Stimulated activated CD4-positive, alpha-beta T cell treated with anti-CD3 and anti-CD28 coated beads, Interleukin-1b, Interleukin-23, amount 100 ng/mL, for 24 hours (primary cell): ENCODE measurements around the gene NSD1.
"Not testable (repeated sequence)": the region's sequence is repeated elsewhere in the genome, so short reads cannot be mapped to it uniquely, and the experiment has no call there.

Experiments used
- DNase-seq, 4 experiments: peaks; one replicate each; pipeline ENCODE4 v3.0.0-alpha.2; 2020; ENCODE audit warnings: low read depth in 4 of 4, low spot score in 1 of 4

NSD1 gene

GRCh38 chr5:177339107-177339638 is 205.6 kb downstream of the NSD1 start:
- no peak for DNase-seq

DNA sequence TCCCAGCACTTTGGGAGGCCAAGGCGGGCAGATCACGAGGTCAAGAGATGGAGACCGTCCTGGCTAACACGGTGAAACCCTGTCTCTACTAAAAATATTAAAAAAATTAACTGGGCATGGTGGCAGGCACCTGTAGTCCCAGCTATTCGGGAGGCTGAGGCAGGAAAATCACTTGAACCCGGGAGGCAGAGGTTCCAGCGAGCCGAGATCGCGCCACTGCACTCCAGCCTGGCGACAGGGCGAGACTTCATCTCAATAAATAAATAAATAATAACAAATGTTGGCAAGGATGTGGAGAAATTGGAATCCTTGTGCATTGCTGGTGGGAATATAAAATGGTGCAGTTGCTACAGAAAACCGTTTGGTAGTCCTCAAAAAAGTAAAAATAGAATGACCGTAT is 209.4 kb downstream of the NSD1 start:
- DNase-seq = not testable (repeated sequence)

DNA sequence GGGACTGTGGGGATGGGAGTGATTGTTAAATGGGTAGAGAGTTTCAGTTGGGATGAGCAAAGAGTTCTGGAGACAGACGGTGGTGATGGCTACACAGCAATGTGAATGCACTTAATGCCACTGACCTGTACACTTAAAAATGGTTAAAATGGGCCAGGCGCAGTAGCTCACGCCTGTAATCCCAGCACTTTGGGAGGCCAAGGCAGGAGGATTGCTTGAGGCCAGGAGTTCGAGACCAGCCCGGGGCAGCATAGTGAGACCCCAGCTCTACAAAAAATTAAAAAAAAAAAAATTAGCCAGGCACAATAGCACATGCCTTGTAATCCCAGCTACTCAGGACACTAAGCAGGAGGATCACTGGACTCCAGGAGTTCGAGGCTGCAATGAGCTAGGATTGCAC is 210.2 kb downstream of the NSD1 start:
- no peak for DNase-seq

- DNase-seq = no peak
Measured at GRCh38 chr5:177344891-177345290, 211.3 kb downstream of the NSD1 start.

- no peak for DNase-seq
Measured at GRCh38 chr5:177346820-177347219, 213.2 kb downstream of the NSD1 start.

DNA sequence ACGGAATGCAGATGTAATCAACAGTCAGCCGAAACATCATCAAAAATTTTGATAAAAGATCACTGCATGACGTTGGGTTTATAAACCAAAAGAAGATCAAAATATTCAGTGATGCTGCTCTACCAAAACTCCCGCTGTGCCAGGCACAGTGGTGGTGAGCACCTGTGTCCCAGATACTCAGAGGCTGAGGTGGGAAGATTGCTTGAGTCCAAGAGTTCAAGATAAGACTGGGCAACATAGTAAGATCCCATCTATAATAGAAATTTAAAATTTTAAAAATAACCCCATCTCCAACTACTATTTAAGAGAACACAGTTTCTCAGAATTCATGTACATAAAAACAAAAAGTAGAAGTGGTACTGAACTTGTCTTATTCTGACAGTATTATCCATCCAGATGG is 214.1 kb downstream of the NSD1 start:
- DNase-seq = no peak

GRCh38 chr5:177349362-177349647 is 215.7 kb downstream of the NSD1 start:
- DNase-seq = no peak

- DNase-seq = no peak
Measured at GRCh38 chr5:177349762-177350161, 216.2 kb downstream of the NSD1 start.
